ENCODE data around the gene KCNQ5.

The KCNQ5 gene

GRCh38 chr6:73078333-73078862 is 456.5 kb downstream of the KCNQ5 start:
- DNase-seq, result peak; percentile 5

DNA sequence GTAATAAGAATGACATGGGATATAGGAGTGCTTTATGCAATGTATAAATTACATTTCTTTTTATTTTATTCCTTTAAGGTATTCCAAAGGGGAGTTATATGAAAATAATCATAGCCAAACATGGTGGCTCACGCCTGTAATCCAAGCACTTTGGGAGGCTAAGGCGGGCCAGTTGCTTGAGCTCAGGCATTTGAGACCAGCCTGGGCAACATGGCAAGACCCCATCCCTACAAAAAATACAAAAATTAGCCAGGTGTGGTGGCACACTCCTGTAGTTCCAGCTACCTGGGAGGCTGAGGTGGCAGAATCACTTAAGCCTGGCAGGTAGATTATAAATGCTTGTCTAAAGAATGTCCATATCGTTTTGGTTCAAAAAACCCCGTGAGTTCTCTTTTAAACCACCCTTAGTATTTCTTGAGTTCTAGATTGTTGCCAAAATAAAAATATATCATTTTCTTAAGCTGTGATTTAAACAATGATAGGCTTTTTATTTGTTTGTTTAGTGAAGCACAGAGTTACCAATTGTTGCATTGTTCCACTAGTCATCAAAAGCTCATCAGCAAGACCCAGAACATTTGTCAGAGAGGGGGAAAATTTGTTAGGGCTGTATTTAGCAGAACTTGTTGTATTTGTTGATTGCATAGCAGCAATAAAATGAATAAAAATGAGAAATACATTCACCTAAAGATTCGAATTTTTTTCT is 457.2 kb downstream of the KCNQ5 start:
- DNase-seq, result no peak

GRCh38 chr6:73079611-73079955 is 457.7 kb downstream of the KCNQ5 start:
- peak; percentile 87 for DNase-seq

GRCh38 chr6:73079978-73080377 is 458.1 kb downstream of the KCNQ5 start:
- no peak for DNase-seq

DNA sequence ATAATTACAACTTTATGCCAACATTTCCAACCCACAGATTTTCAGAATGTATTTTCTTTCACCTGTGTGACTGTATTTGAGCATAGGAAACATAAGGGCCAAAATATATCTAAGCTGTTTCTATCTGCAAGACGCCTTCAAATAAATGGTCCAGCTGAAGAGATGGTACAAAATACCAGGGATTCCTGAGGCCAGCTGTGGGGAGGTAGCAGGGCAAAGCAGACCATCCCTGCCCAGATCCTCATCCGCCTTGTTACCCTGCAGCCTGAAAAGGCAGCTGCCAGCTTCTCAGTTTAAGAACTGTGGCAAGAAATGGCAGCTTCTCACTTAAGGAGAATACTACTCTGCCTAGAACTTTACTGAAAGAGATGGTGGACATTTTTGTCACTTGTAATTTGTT is 460.1 kb downstream of the KCNQ5 start:
- DNase-seq, result no peak

- no peak for DNase-seq
Measured at GRCh38 chr6:73083886-73084285, 462.0 kb downstream of the KCNQ5 start.

DNA sequence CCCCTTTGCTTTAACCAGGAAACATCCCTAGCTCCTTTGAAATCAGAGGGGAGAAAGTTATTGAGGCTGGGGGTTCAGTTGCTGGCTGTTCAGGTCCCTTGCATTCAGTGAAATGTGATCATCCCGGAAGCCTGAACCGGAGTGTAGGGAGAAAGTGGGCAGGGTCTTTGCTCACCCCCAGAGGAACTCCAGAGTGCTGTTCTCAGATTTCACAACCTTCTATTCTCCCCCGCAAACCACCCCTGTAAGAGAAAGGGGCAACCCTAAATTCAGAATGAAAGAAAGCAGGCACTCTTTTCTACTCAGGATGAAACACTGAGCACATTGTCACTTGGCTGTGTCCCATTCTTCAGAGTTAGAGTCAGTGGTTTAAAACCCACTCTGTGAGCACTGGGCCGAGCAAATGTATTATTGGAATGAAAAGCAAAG is 463.6 kb downstream of the KCNQ5 start:
- DNase-seq, result peak; percentile 17

DNA sequence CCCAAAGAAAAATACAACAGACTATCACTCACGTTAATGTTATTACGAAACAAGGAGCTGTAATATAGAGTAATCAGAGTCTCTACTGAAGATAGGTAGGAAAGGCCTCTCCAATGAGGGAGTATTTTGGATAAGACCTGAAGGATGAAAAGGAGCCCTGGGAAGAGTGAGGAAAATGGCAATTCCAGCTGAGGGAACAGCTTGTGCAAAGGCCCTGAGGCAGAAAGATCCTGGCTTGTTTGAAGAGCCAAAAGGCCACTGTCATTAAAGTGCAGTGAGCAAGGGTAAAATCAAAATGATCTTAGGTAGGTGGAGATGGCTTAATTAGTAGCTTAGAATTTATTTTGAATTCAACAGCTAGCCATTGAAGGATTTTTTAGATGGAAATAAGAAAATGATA is 464.9 kb downstream of the KCNQ5 start:
- no peak for DNase-seq

GRCh38 chr6:73088138-73088813 is 466.4 kb downstream of the KCNQ5 start:
- no peak for DNase-seq

DNA sequence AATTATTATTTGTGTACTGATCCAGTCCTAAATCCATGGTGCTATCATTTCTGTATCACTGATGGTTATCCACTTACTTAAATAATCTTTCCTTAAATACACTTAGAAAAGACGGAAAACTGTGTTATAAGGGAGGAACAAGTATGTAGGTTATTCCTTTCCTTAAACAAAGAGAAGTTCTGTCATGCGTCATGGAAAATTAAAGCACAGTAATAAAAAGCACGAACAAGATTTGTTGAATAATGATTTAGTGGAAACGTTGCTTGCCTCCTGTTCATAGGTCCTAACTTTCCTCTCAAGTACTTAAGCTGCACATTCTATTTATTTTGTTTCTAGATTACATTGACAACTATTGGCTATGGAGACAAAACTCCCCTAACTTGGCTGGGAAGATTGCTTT is 483.1 kb downstream of the KCNQ5 start:
- no peak for DNase-seq

GRCh38 chr6:73107016-73107415 is 485.2 kb downstream of the KCNQ5 start:
- no peak for DNase-seq

DNA sequence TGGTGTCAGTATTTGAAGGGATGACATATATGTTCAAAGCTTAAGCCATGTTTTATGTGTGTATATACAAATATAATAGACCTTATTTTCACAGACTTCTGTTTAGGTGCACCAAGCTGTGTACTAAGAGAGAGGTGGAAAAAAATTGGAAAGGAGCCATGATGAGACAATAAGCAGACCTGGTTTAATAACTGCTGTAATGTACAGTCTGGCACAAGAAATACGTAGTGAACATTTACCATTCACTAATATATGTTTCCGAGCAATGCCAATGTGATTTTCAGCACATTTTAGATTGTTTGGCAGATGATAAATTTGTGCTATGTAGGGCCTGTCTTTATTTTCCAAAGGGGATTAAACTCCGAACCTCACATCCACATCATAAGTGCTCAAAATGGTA is 487.1 kb downstream of the KCNQ5 start:
- no peak for DNase-seq

GRCh38 chr6:73109659-73110058 is 487.8 kb downstream of the KCNQ5 start:
- DNase-seq, result peak; percentile 21

DNA sequence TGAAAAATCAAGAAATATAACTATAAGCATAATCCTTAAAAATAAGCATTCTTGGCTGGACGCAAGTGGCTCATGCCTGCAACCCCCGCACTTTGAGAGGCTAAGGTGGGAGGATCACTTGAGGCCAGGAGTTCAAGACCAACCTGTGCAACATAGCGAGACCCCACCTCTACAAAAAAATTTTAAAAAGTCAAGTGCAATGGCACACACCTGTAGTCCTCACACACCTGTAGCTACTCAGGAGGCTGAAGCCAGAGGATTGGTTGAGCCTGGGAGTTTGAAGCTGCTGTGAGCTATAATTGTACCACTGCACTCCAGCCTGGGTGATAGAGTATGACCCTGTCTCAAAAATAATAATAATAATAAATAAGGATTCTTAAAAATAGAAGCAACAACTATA is 494.5 kb downstream of the KCNQ5 start:
- no peak for DNase-seq

GRCh38 chr6:73121421-73121993 is 499.6 kb downstream of the KCNQ5 start:
- peak; percentile 82 for DNase-seq

DNA sequence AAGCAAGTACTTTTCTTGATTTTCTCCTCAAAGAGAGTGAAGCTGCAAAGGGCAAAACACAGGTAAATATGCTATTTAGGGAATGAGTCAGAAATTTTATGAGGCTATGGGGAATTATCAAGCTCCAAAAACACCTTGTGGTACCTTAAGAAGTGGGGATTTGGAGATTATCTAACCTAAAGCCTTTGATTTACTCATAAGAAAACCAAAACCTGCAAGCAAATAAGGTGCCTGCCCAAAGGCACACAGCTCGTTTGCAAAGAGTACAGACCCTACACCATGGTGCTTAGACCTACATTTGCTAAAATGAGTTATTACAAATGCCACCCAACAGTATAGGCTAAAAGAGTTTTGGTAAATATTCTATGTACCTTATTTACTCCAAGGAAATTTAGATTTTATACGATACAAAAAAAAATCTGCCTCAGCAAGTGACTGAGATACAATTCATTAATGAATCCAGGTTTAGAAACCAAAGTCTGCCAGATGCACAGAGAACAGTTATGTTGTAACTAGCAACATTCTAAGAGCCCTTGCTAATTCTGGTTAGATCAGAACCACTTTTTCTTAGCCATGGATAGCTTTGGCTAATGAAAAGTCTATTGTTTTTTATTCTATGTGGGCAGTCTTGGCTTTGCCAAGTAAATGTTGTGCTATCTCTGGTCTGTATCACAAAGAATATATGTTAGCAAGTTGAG is 501.9 kb downstream of the KCNQ5 start:
- no peak for DNase-seq

DNA sequence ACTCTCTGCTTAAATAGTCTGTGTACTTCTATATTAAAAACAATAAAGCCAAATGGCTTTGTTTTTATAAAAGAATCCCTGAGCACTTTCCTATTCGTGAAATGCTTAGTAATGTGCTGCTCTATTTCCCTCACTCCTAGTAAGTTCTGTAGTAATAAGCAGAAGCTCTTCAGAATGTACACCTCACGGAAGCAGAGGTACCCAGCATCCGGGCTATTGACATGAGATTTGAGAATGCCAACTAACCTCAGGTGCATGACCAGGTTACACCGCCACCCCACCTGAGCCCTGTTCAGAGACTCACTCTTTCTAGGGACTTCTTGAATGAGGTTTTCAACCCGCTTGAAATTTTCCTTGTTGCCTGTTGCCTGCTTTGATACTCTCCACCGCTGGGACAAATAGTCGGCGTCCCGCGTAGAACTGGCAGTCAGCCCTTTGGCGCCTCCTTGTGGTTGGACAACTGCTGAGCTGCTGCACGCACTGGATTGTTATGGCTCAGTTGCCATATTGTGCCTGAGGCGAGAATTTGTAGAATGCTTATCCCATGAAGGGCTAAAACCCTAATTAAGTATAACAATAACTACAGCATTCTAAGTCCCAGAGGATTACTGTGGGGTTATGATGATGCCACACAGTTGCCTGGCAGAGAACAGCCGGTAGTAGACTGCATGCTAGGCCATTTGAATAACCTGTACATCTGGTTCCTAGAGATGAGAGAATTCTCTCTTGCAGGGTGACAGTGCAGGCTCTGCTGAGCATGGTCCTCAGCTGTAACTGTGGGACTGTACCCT is 508.0 kb downstream of the KCNQ5 start:
- peak; percentile 88 for DNase-seq

GRCh38 chr6:73131706-73132105 is 509.8 kb downstream of the KCNQ5 start:
- peak; percentile 52 for DNase-seq

DNA sequence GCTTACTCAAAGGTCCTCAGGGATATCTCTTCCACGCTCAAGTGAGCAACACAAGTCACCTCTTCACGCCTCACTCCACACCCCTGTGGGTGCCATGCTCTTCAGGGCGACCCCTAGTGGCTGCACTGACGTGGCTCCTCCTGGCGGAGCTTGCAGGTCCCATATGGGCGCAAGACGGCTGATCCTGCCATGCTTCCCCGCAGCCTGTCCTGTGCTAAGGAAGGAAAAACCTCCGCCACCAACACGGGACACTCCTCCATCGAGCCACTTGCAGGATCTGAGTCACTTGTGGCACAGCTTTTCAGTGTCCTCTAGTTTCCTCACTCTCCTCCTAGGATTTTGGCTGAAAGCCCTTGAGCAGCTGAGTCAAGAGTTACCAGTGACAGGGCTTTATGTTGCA is 512.7 kb downstream of the KCNQ5 start:
- peak; percentile 14 for DNase-seq

GRCh38 chr6:73139681-73140383 is 518.0 kb downstream of the KCNQ5 start:
- no peak for DNase-seq

DNA sequence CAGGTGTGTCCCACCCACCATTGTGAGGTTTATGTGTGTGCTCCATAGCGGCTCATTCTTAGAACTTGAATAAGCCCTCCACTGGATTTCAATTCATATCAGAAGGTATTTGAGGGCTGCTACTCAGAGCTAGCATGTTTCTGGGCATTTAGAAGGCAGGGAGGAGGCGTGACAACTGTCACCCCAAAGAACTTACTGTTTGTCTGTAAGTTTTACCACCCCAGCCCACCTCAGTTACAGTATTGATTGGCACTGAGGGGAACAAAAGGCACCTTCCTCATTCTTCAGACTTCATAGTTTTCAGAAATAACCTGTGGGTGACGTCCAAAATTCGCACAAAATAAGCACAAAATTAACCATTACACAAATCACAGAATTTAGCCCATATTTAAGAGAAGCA is 521.7 kb downstream of the KCNQ5 start:
- no peak for DNase-seq

GRCh38 chr6:73144516-73144915 is 522.7 kb downstream of the KCNQ5 start:
- DNase-seq, result no peak
